Sigmoid colon (tissue), 7 donors: ENCODE data around the gene KCNQ1OT1. TPM values are rescaled to one million over a fixed set of nuclear protein-coding genes. Genes with fewer than 3 reads are reported as not detected.

Experiments used
- DNase-seq: peaks from one replicate; pipeline ENCODE4 v3.0.0-alpha.2; 2019
- H3K27ac ChIP-seq, 4 donors: fragments of 200-600 bp; sonication (generic); one replicate each; pipeline ENCODE4 v1.5.1; 2016 to 2019; ENCODE audit warnings: mild to moderate bottlenecking in 1 of 4
- H3K27me3 ChIP-seq, 3 donors: fragments of 200-600 bp; sonication (generic); one replicate each; pipeline ENCODE4 v1.5.1; 2019; ENCODE audit warnings: mild to moderate bottlenecking in 1 of 3
- H3K36me3 ChIP-seq, 4 donors: fragments of 200-600 bp; sonication (generic); one replicate each; pipeline ENCODE4 v1.5.1; 2016 to 2019
- H3K4me1 ChIP-seq, 4 donors: fragments of 200-600 bp; sonication (generic); one replicate each; pipeline ENCODE4 v1.5.1; 2017 to 2019
- H3K4me3 ChIP-seq, 4 donors: fragments of 200-600 bp; sonication (generic); one replicate each; pipeline ENCODE4 v1.5.1; 2017 to 2019; ENCODE audit warnings: mild to moderate bottlenecking in 2 of 4, moderate library complexity in 1 of 4
- H3K9me3 ChIP-seq, 4 donors: fragments of 200-600 bp in 3 of 4; sonication (generic) in 3 of 4; one replicate each; pipeline versions ENCODE4 v1.5.1 to v1.6.1; 2013 to 2019
- EP300 ChIP-seq, 4 donors: sonication (generic); formaldehyde crosslinking; IDR thresholded peaks; one replicate each; pipeline ENCODE4 v1.6.1; 2017; ENCODE audit warnings: antibody characterized with exemption in 4 of 4
- POLR2A ChIP-seq, 2 donors: fragments of 450-650 bp; IDR thresholded peaks; one replicate each; pipeline ENCODE4 v1.6.1; 2016; ENCODE audit warnings: antibody characterized with exemption in 2 of 2, mild to moderate bottlenecking in 2 of 2, moderate library complexity in 2 of 2
- POLR2AphosphoS5 ChIP-seq, 4 donors: sonication (generic); formaldehyde crosslinking; IDR thresholded peaks; one replicate each; pipeline ENCODE4 v1.6.1; 2017; ENCODE audit warnings: antibody characterized with exemption in 4 of 4
- WGBS, 2 donors: extraction: QIAGEN DNeasy Blood & Tissue Kit; methylation state at CpG; one replicate each; pipeline ENCODE4 v1.1.7; 2013; 5-methylcytosine and 5-hydroxymethylcytosine counted together
- intact Hi-C: fragments of 100-400 bp; cut with DNase I; formaldehyde crosslinking; loops from one replicate; pipeline ENCODE4 v1.15.1; 2023
- polyA plus RNA-seq, 3 donors: library from polyadenylated mRNA; stranded (reverse); fragments of 200-250 nt; gene quantifications; one replicate each; pipeline ENCODE4 v1.2.3, GENCODE V29; 2013
- total RNA-seq, 4 donors: library from RNA; depleted of rRNA; stranded (reverse); fragments of >200 nt; gene quantifications; one replicate each; pipeline ENCODE4 v1.1.0, GENCODE V29; 2016
- TF ChIP-seq, protein P1 (sequence below), 4 experiments: fragments of 450-650 bp in 3 of 4; fragments of 200-600 bp in 1 of 4; IDR thresholded peaks; one replicate each; pipeline ENCODE4 v1.5.1; 2016 to 2019; ENCODE audit warnings: antibody characterized with exemption in 4 of 4, mild to moderate bottlenecking in 3 of 4, moderate library complexity in 2 of 4
- donor health status: healthy with polysubstance abuse.
- donor health status: Bipolar disorder and iron deficiency.
- donor health status: healthy.

Gene KCNQ1OT1
- total and polyA plus RNA-seq, 7 donors: under 0.01 to 3.6 (median 0.99) TPM

DNA sequence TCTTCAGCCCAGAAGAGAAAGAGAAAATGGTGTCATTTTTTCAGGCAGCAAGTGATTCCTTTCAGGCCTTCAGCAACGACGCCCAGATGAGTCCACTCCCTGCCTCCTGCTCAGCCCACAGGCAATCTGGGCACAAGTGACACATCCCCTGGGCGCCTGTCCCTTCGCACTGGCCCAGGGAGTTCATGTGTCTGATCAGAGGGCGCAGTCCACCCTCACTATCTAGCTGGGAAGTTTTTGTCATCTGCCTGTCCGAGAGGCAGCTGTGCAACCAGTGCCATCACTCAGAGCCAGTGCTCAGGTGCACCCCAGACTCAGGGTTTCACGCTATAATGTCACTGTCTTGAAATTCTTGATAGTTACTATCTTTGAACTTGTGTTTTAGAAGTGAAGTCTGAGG is 1.4 kb upstream of the KCNQ1OT1 start:
- Histone ChIP-seq H3K4me1 (peaks cover 0 to 16% (median 0%) of the 10 kb centered on the region in 4 donors), H3K9me3 (no peaks in the 10 kb centered on the region), H3K27ac (peak overlapping the region; percentile 85 to 95 (median 92)), H3K36me3 (no peaks in the 10 kb centered on the region), H3K27me3 (no peaks in the 10 kb centered on the region), H3K4me3 (no peak overlapping the region)
- WGBS, 2 donors: 87 to 89% methylated on average over 7 of the region's 7 CpGs
- peak; percentile 60 for DNase-seq
- TF ChIP-seq, protein P1, sequence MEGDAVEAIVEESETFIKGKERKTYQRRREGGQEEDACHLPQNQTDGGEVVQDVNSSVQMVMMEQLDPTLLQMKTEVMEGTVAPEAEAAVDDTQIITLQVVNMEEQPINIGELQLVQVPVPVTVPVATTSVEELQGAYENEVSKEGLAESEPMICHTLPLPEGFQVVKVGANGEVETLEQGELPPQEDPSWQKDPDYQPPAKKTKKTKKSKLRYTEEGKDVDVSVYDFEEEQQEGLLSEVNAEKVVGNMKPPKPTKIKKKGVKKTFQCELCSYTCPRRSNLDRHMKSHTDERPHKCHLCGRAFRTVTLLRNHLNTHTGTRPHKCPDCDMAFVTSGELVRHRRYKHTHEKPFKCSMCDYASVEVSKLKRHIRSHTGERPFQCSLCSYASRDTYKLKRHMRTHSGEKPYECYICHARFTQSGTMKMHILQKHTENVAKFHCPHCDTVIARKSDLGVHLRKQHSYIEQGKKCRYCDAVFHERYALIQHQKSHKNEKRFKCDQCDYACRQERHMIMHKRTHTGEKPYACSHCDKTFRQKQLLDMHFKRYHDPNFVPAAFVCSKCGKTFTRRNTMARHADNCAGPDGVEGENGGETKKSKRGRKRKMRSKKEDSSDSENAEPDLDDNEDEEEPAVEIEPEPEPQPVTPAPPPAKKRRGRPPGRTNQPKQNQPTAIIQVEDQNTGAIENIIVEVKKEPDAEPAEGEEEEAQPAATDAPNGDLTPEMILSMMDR (IDR thresholded peaks at IDR 0.05): no peak
- no peak for TF ChIP-seq POLR2AphosphoS5 (IDR thresholded peaks at IDR 0.05)
- TF ChIP-seq EP300 (IDR thresholded peaks at IDR 0.05): no peak
- TF ChIP-seq POLR2A (IDR thresholded peaks at IDR 0.05): no peak
- intact Hi-C loops: loop anchor here (2.0 kb wide), 1 partner anchor 184 kb away; the partner anchor contains the start of gene CDKN1C

DNA sequence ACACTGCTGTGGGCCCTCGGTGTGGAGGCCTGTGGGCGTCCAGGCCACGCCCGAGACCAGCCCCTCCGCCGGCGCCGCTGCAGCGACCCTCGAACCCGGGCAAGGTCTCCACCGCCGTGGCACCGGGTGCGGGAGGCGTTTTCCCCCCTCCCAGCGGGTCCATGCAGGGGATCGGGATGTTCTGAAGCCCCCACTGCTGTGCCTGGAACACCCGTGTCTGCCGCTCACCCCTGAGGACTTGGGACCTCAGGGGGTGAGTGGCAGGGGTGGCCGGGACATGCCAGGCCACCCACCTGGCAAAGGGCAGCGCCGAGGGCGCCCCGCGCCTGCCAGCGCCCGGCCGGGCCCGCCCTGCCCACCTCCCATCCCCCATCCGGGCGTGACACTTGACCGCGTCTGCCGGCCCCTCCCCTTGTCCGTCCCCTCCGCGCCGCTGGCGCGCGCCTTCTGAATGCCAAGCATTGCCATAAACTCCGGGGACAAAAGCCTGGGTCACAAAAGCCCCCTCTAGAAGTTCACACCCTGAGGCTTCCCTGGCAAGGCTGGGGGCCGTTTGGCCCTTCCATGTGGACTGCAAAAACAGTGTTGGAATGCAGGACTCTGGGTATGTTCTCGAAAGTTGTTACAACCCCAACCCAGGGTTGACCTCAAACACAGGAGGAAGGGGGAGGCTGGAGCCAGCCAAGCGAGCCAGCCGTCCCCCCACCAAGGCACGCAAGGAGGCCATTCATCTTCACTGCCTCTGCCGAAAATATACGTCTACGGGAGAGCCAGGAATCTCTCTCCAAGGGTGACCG is 819 bp upstream of the KCNQ1OT1 start:
- H3K27ac ChIP-seq: peak overlapping the region; percentile 85 to 95 (median 92)
- H3K36me3 ChIP-seq: no peaks in the 10 kb centered on the region
- 45 to 56% methylated on average over 52 of the region's 52 CpGs for WGBS, 2 donors
- H3K4me1 ChIP-seq: peaks cover 0 to 22% (median 0%) of the 10 kb centered on the region in 4 donors
- H3K9me3 ChIP-seq: no peaks in the 10 kb centered on the region
- H3K27me3 ChIP-seq: no peaks in the 10 kb centered on the region
- TF ChIP-seq POLR2AphosphoS5 (IDR thresholded peaks at IDR 0.05) (no peak), EP300 (IDR thresholded peaks at IDR 0.05) (no peak), POLR2A (IDR thresholded peaks at IDR 0.05) (no peak)
- TF ChIP-seq, protein P1 (IDR thresholded peaks at IDR 0.05): no peak
- H3K4me3 ChIP-seq: peak overlapping the region; percentile 48 to 75 (median 66)
- peak; percentile 84 for DNase-seq
- intact Hi-C loops: loop anchor here (2.0 kb wide), 1 partner anchor 184 kb away; the partner anchor contains the start of gene CDKN1C

DNA sequence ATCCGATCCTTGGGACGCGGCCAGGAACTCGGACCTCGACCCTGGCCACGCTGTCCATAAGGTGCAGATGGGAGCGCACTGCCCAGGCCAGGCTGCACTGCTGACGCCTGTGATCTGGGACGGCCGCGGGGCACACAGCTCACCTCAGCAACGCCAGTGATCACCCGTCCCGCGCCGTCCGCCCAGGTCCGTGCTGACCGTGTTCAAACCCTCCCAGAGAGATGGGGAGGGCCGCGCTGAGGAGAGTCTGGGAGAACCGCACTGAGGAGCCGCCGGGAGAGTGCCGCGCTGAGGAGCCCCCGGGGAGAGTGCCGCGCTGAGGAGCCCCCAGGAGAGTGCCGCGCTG is 636 bp downstream of the KCNQ1OT1 start:
- peak overlapping the region; percentile 82 to 95 (median 92) for H3K27ac ChIP-seq
- no peak for DNase-seq

GRCh38 chr11:2698386-2699184 is 1.2 kb downstream of the KCNQ1OT1 start:
- H3K27ac ChIP-seq: peak overlapping the region; percentile 82 to 95 (median 92)
- DNase-seq: peak; percentile 69

More for the DNA sequence above, 636 bp downstream of the KCNQ1OT1 start:
- Histone ChIP-seq H3K27me3 (no peaks in the 10 kb centered on the region), H3K4me3 (peak overlapping the region; percentile 60 to 75 (median 70)), H3K9me3 (no peaks in the 10 kb centered on the region), H3K36me3 (no peaks in the 10 kb centered on the region), H3K4me1 (peaks cover 0 to 35% (median 9%) of the 10 kb centered on the region in 4 donors)
- TF ChIP-seq, protein P1 (IDR thresholded peaks at IDR 0.05): no peak
- TF ChIP-seq POLR2A (IDR thresholded peaks at IDR 0.05) (no peak), POLR2AphosphoS5 (IDR thresholded peaks at IDR 0.05) (no peak), EP300 (IDR thresholded peaks at IDR 0.05) (no peak)
- WGBS, 2 donors: 49 to 58% methylated on average over 31 of the region's 31 CpGs
- intact Hi-C loops: loop anchor here (2.0 kb wide), 1 partner anchor 128 kb away; no protein-coding TSS in a partner anchor

More at GRCh38 chr11:2698386-2699184, 1.2 kb downstream of the KCNQ1OT1 start:
- H3K36me3 ChIP-seq: no peaks in the 10 kb centered on the region
- no peaks in the 10 kb centered on the region for H3K27me3 ChIP-seq
- TF ChIP-seq POLR2AphosphoS5 (IDR thresholded peaks at IDR 0.05) (peak in 1 of 4 donors; percentile 11), POLR2A (IDR thresholded peaks at IDR 0.05) (no peak)
- TF ChIP-seq, protein P1 (IDR thresholded peaks at IDR 0.05): no peak
- intact Hi-C loops: loop anchor here (2.0 kb wide), 1 partner anchor 128 kb away; no protein-coding TSS in a partner anchor
- no peaks in the 10 kb centered on the region for H3K9me3 ChIP-seq
- 60 to 74% methylated on average over 20 of the region's 20 CpGs for WGBS, 2 donors
- peak overlapping the region; percentile 60 to 75 (median 70) for H3K4me3 ChIP-seq
- H3K4me1 ChIP-seq: peaks cover 0 to 41% (median 14%) of the 10 kb centered on the region in 4 donors
